Endodermal cell (in vitro differentiated cells): ENCODE data around the gene MTM1. TPM values are rescaled to one million over a fixed set of nuclear protein-coding genes. Genes with fewer than 3 reads are reported as not detected.

Source experiments
- DNase-seq: peaks from one replicate; pipeline ENCODE4 v3.0.0-alpha.2; 2017
- H3K27ac ChIP-seq: 2 replicates; pipeline ENCODE4 v1.5.1; 2013; ENCODE audit warnings: mild to moderate bottlenecking, low read depth, low read length, moderate library complexity
- H3K27me3 ChIP-seq: 2 replicates; pipeline ENCODE4 v1.6.1; 2013; ENCODE audit warnings: mild to moderate bottlenecking, low read length, moderate library complexity; ENCODE audit not compliant: insufficient read depth, control insufficient read depth, poor library complexity, severe bottlenecking
- H3K36me3 ChIP-seq: 2 replicates; pipeline ENCODE4 v1.7.0; 2013; ENCODE audit warnings: mild to moderate bottlenecking, low read length, moderate library complexity; ENCODE audit not compliant: control insufficient read depth, insufficient read depth
- H3K4me1 ChIP-seq: one replicate; pipeline ENCODE4 v1.7.0; 2013; ENCODE audit warnings: low read length; ENCODE audit not compliant: control insufficient read depth, insufficient read depth
- H3K4me3 ChIP-seq: 2 replicates; pipeline ENCODE4 v1.5.1; 2013; ENCODE audit warnings: mild to moderate bottlenecking, low read length, moderate library complexity
- H3K9ac ChIP-seq: 2 replicates; pipeline ENCODE4 v1.6.1; 2013; ENCODE audit warnings: mild to moderate bottlenecking, low read length, moderate library complexity; ENCODE audit not compliant: poor library complexity, severe bottlenecking; ENCODE audit errors: extremely low read depth
- H3K9me3 ChIP-seq: 2 replicates; pipeline ENCODE4 v1.6.1; 2013; ENCODE audit warnings: mild to moderate bottlenecking, low read length, moderate library complexity; ENCODE audit not compliant: control insufficient read depth
- H3K27ac Mint-ChIP-seq: 2 replicates; pipeline ENCODE4 v1.8.0; 2020; ENCODE audit warnings: mixed read lengths
- H3K27me3 Mint-ChIP-seq: 2 replicates; pipeline ENCODE4 v1.8.0; 2021; ENCODE audit warnings: mild to moderate bottlenecking, mixed read lengths; ENCODE audit not compliant: insufficient read depth
- H3K36me3 Mint-ChIP-seq: 2 replicates; pipeline ENCODE4 v1.8.0; 2020; ENCODE audit warnings: low read depth, mixed read lengths
- H3K4me1 Mint-ChIP-seq: 2 replicates; pipeline ENCODE4 v1.8.0; 2020; ENCODE audit warnings: mixed read lengths
- H3K4me3 Mint-ChIP-seq: 2 replicates; pipeline ENCODE4 v1.8.0; 2020; ENCODE audit warnings: mild to moderate bottlenecking, moderate library complexity, mixed read lengths
- H3K9me3 Mint-ChIP-seq: 2 replicates; pipeline ENCODE4 v1.8.0; 2020; ENCODE audit warnings: mild to moderate bottlenecking, mixed read lengths
- WGBS, 2 experiments: methylation state at CpG; one replicate each; pipeline versions ENCODE4 v1.1.5 to v1.1.7; 2013; ENCODE audit warnings: missing lambda C conversion rate in 2 of 2, mixed read lengths in 1 of 2; ENCODE audit not compliant: insufficient coverage in 1 of 2, insufficient read length in 1 of 2; 5-methylcytosine and 5-hydroxymethylcytosine counted together
- total RNA-seq, 2 donors: library from RNA; stranded (reverse); fragmentation: NEBNext Ultra II Directional in 1 of 2; extraction: Animal tissue kit (Norgen Biotek cat#: 25700) in 1 of 2; gene quantifications; 2 replicates in 1 of 2; 3 replicates in 1 of 2; pipeline ENCODE4 v1.2.1, GENCODE V29; 2021
- TF ChIP-seq, protein P1 (sequence below): fragments of 200-600 bp; sonication (generic); conservative IDR thresholded peaks from 2 replicates; pipeline ENCODE4 v1.5.0; 2021; ENCODE audit warnings: antibody characterized with exemption, mild to moderate bottlenecking

MTM1 gene
- total RNA-seq, 2 donors from 2014 or later, result 5.9 to 9.8 TPM

DNA sequence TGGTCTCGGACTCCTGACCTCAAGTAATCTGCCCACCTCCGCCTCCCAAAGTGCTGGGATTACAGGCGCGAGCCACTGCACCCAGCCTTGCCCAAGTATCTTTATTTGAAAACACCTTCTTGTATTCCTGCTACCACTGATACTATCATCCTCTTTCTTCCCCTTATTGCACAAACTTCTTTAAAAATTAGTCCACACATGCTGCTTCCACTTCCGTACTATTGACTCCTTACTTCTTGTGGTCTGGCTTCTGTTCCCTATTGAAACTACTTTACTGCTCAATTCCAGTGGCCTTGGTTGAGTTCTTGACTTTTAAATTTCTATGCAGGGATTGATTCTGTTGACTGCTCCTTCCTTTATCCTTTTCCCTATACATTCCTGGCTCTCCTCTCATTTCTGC lies 38.8 kb downstream of the MTM1 start:
- Histone ChIP-seq H3K27me3 (no peaks in the 10 kb centered on the region), H3K36me3 (no peaks in the 10 kb centered on the region), H3K27ac (no peak overlapping the region), H3K4me1 (no peaks in the 10 kb centered on the region), H3K4me3 (no peak overlapping the region), H3K9me3 (no peaks in the 10 kb centered on the region), H3K9ac (no peak overlapping the region)
- Mint-ChIP-seq H3K9me3 (peaks cover 50% of the 10 kb centered on the region), H3K27ac (no peak overlapping the region), H3K4me1 (no peaks in the 10 kb centered on the region), H3K4me3 (no peak overlapping the region), H3K27me3 (no peaks in the 10 kb centered on the region), H3K36me3 (peaks cover 9% of the 10 kb centered on the region)
- 90 to 96% methylated on average over 2 to 5 of the region's 5 CpGs for WGBS, 2 experiments
- DNase-seq, result no peak
- TF ChIP-seq, protein P1, sequence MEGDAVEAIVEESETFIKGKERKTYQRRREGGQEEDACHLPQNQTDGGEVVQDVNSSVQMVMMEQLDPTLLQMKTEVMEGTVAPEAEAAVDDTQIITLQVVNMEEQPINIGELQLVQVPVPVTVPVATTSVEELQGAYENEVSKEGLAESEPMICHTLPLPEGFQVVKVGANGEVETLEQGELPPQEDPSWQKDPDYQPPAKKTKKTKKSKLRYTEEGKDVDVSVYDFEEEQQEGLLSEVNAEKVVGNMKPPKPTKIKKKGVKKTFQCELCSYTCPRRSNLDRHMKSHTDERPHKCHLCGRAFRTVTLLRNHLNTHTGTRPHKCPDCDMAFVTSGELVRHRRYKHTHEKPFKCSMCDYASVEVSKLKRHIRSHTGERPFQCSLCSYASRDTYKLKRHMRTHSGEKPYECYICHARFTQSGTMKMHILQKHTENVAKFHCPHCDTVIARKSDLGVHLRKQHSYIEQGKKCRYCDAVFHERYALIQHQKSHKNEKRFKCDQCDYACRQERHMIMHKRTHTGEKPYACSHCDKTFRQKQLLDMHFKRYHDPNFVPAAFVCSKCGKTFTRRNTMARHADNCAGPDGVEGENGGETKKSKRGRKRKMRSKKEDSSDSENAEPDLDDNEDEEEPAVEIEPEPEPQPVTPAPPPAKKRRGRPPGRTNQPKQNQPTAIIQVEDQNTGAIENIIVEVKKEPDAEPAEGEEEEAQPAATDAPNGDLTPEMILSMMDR, result no peak

DNA sequence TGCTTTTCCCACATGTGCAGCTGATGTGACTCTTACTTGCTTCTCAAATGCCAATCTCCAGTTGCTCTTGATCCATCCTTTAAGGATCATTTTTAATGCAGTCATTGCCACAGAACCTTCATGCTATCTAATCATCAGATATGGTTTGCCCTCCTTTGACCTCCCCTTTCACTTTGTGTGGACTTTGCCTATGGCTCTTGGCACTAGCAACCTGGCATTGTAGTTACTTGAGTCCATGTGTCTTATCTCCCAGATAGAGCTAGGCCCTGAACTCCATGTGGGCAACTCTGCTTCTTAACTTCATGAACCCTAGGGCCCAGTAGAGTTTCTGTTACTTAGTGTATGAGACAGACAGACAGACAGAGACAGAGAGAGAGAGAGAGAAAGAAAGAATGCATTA lies 41.6 kb downstream of the MTM1 start:
- H3K9me3 ChIP-seq, result no peaks in the 10 kb centered on the region
- H3K27ac ChIP-seq, result no peak overlapping the region
- DNase-seq, result no peak
- no peak overlapping the region for H3K4me3 ChIP-seq
- Mint-ChIP-seq H3K4me3 (no peak overlapping the region), H3K27me3 (no peaks in the 10 kb centered on the region), H3K27ac (no peak overlapping the region), H3K36me3 (peaks cover 9% of the 10 kb centered on the region), H3K9me3 (peaks cover 53% of the 10 kb centered on the region), H3K4me1 (no peaks in the 10 kb centered on the region)
- no peaks in the 10 kb centered on the region for H3K4me1 ChIP-seq
- no peak overlapping the region for H3K9ac ChIP-seq
- TF ChIP-seq, protein P1, result no peak
- H3K27me3 ChIP-seq, result no peaks in the 10 kb centered on the region
- no peaks in the 10 kb centered on the region for H3K36me3 ChIP-seq

DNA sequence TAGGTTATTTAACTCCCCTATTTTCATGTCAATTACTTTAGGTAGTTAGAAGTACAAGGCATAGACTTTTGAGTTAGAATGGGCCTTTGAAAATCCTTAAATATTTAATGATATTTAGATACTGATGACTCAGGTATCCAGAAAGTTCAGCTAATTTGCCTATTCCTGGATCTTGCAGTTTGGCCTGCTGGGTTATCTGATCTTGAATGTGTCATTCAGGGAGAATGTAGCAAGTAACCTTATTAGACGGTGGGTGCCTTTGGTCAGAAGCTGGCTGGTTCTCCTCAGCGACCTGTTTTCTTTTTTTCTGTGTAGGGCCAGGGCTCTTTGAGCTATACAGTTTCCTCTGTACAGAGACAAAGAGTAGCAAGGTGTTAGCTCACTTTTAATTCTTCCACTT lies 42.0 kb downstream of the MTM1 start:
- Histone ChIP-seq H3K27me3 (no peaks in the 10 kb centered on the region), H3K4me1 (no peaks in the 10 kb centered on the region), H3K27ac (no peak overlapping the region), H3K9ac (no peak overlapping the region), H3K4me3 (no peak overlapping the region), H3K36me3 (no peaks in the 10 kb centered on the region), H3K9me3 (no peaks in the 10 kb centered on the region)
- H3K27me3 Mint-ChIP-seq, result no peaks in the 10 kb centered on the region
- no peak overlapping the region for H3K27ac Mint-ChIP-seq
- no peak for DNase-seq
- whole genome bisulfite sequencing, 2 experiments, result 96 to 100% methylated on average over 1 to 2 of the region's 2 CpGs
- no peaks in the 10 kb centered on the region for H3K4me1 Mint-ChIP-seq
- no peak overlapping the region for H3K4me3 Mint-ChIP-seq
- peaks cover 53% of the 10 kb centered on the region for H3K9me3 Mint-ChIP-seq
- H3K36me3 Mint-ChIP-seq, result peaks cover 9% of the 10 kb centered on the region
- TF ChIP-seq, protein P1, result no peak
